Right atrium auricular region (tissue), 2 donors: Measurements from ENCODE around the gene OXNAD1. TPM values are rescaled to one million over a fixed set of nuclear protein-coding genes. Genes with fewer than 3 reads are reported as not detected.

Experiments
- DNase-seq: peaks from one replicate; pipeline ENCODE4 v3.0.0-alpha.2; 2019; ENCODE audit warnings: low spot score
- H3K27ac ChIP-seq, 2 donors: fragments of 200-600 bp; sonication (generic); 1 replicate in 1 of 2; 2 replicates in 1 of 2; pipeline ENCODE4 v1.5.1; 2016 to 2019
- H3K27me3 ChIP-seq, 2 donors: fragments of 200-600 bp; sonication (generic); one replicate each; pipeline versions ENCODE4 v1.5.1 to v1.6.0; 2017 to 2019
- H3K36me3 ChIP-seq: fragments of 200-600 bp; sonication (generic); one replicate; pipeline ENCODE4 v1.5.1; 2016
- H3K4me1 ChIP-seq, 2 donors: fragments of 200-600 bp; sonication (generic); one replicate each; pipeline versions ENCODE4 v1.5.1 to v1.6.0; 2017 to 2019
- H3K4me3 ChIP-seq, 2 donors: fragments of 200-600 bp; sonication (generic); 1 replicate in 1 of 2; 2 replicates in 1 of 2; pipeline ENCODE4 v1.5.1; 2017 to 2019; ENCODE audit warnings: mild to moderate bottlenecking in 1 of 2, moderate library complexity in 1 of 2
- H3K9me3 ChIP-seq, 2 donors: fragments of 200-600 bp; sonication (generic); one replicate each; pipeline ENCODE4 v1.5.1; 2019
- CTCF ChIP-seq, 2 donors: fragments of 200-600 bp; sonication (generic); IDR thresholded peaks; one replicate each; pipeline ENCODE4 v1.5.1; 2019; ENCODE audit warnings: antibody characterized with exemption in 2 of 2
- total RNA-seq, 2 donors: library from RNA; depleted of rRNA; stranded (reverse); fragments of >200 nt; gene quantifications; one replicate each; pipeline ENCODE4 v1.1.0, GENCODE V29; 2016

The OXNAD1 gene
- total RNA-seq: 10 to 100 TPM in 1 of 2 donors, 1 to 10 TPM in 1; 9.8 to 15.7 TPM

- Histone ChIP-seq H3K4me3 (peak within 1 kb of the TSS; percentile 90 to 97), H3K27me3 (no peaks in the 10 kb centered on the region), H3K36me3 (peaks cover 6% of the 10 kb centered on the region), H3K9me3 (no peaks in the 10 kb centered on the region), H3K4me1 (peaks cover 0 to 45% of the 10 kb centered on the region in 2 donors), H3K27ac (peak within 1 kb of the TSS; percentile 91 to 95)
- peak; percentile 100 for DNase-seq
- TF ChIP-seq CTCF (IDR thresholded peaks at IDR 0.05): no peak
Observed at GRCh38 chr3:16264708-16265454, at the start of gene OXNAD1, which contains the start of gene DPH3. Gene OXNAD1, plus strand, starts transcription at chr3:16265212. Its CDS starts 5,741 bp downstream, at chr3:16270953. Gene DPH3, minus strand, starts transcription at chr3:16264943. Its CDS starts 67 bp downstream, at chr3:16264876.

GRCh38 chr3:16216373-16216935 is 48.6 kb upstream of the OXNAD1 start:
- no peaks in the 10 kb centered on the region for H3K4me1 ChIP-seq
- no peak overlapping the region for H3K4me3 ChIP-seq
- H3K27me3 ChIP-seq: no peaks in the 10 kb centered on the region
- H3K36me3 ChIP-seq: peaks cover 51% of the 10 kb centered on the region
- DNase-seq: no peak
- H3K27ac ChIP-seq: no peak overlapping the region
- no peak for TF ChIP-seq CTCF (IDR thresholded peaks at IDR 0.05)
- H3K9me3 ChIP-seq: no peaks in the 10 kb centered on the region

GRCh38 chr3:16219777-16220176 is 45.2 kb upstream of the OXNAD1 start:
- no peak for DNase-seq
- Histone ChIP-seq H3K9me3 (no peaks in the 10 kb centered on the region), H3K27ac (no peak overlapping the region), H3K4me1 (no peaks in the 10 kb centered on the region), H3K36me3 (peaks cover 41% of the 10 kb centered on the region), H3K27me3 (no peaks in the 10 kb centered on the region), H3K4me3 (no peak overlapping the region)
- TF ChIP-seq CTCF (IDR thresholded peaks at IDR 0.05): no peak

GRCh38 chr3:16221990-16222389 is 43.0 kb upstream of the OXNAD1 start:
- Histone ChIP-seq H3K4me3 (no peak overlapping the region), H3K9me3 (no peaks in the 10 kb centered on the region), H3K27ac (no peak overlapping the region), H3K4me1 (no peaks in the 10 kb centered on the region), H3K36me3 (peaks cover 41% of the 10 kb centered on the region), H3K27me3 (no peaks in the 10 kb centered on the region)
- no peak for TF ChIP-seq CTCF (IDR thresholded peaks at IDR 0.05)
- no peak for DNase-seq

- no peak for DNase-seq
- Histone ChIP-seq H3K4me3 (no peak overlapping the region), H3K4me1 (no peaks in the 10 kb centered on the region), H3K27me3 (no peaks in the 10 kb centered on the region), H3K9me3 (no peaks in the 10 kb centered on the region), H3K36me3 (peaks cover 41% of the 10 kb centered on the region), H3K27ac (no peak overlapping the region)
- no peak for TF ChIP-seq CTCF (IDR thresholded peaks at IDR 0.05)
Observed at GRCh38 chr3:16222547-16222946, 42.5 kb upstream of the OXNAD1 start.
